ENCODE measurements around the gene ZNF526. TPM values are rescaled to one million over a fixed set of nuclear protein-coding genes. Genes with fewer than 3 reads are reported as not detected.
A peak's percentile ranks its signal among the peaks of the same experiment; 100 is the strongest.

ZNF526 gene
- total and polyA plus RNA-seq, 9 of the 15 experiments (the other 6 are each of a cell fraction or from before 2014, with no cell fraction given) = 1.3 to 17.9 (median 6.2) TPM

- Histone ChIP-seq H3K9ac (ENCODE audit: insufficient read depth in 1 of 2, low read depth in 2 of 2, low read length in 2 of 2) (peak overlapping the region; percentile 17 to 99), H2AFZ (ENCODE audit: low read depth, low read length) (no peak overlapping the region)
- WGBS (ENCODE audit: insufficient coverage, low coverage, missing lambda C conversion rate) = 87% methylated on average over 3 of the region's 3 CpGs
Measured at GRCh38 chr19:42271045-42271419, 50.9 kb downstream of the ZNF526 start.

More at GRCh38 chr19:42271045-42271419, 50.9 kb downstream of the ZNF526 start:
- no peaks in the 10 kb centered on the region for H3K27me3 ChIP-seq (ENCODE audit: control insufficient read depth in 2 of 2, insufficient read depth in 2 of 2, low read length in 2 of 2)
- no peaks in the 10 kb centered on the region for H3K9me3 ChIP-seq (replicated peaks; ENCODE audit: control insufficient read depth, insufficient read depth, low read depth, low read length)
- no peaks in the 10 kb centered on the region for H4K20me1 ChIP-seq (replicated peaks; ENCODE audit: control insufficient read depth, insufficient read depth, low read length)
- no peak for ATAC-seq
- H3K4me1 ChIP-seq (replicated peaks in 1 of 2; ENCODE audit: control insufficient read depth in 2 of 2, insufficient read depth in 2 of 2, low read length in 2 of 2) = peaks cover 17 to 56% of the 10 kb centered on the region in 2 experiments
- intact Hi-C loops (cut with micrococcal nuclease) = no loop called here
- peak overlapping the region; percentile 96; the same call in 1 of the 2 replicates for H3K4me2 ChIP-seq (ENCODE audit: insufficient read depth, low read length)
- in situ Hi-C loops (cut with MboI) = no loop called here
- POLR2A ChIA-PET = interaction anchor here (1.5 to 2.9 kb wide), 4 partner anchors 9 to 24 kb away, joined by 4 to 16 read pairs (median 8); no protein-coding TSS in a partner anchor
- peak; percentile 21 for TF ChIP-seq TFE3 (CRISPR knock-in tag; IDR thresholded peaks at IDR 0.05)
- TF ChIP-seq U2AF1 (optimal IDR thresholded peaks at IDR 0.05; ENCODE audit: low read depth, low read length) = no peak
- DNase-seq (ENCODE audit: extremely low read depth in 1 of 4, low spot score in 3 of 4) = no peak
- H3K36me3 ChIP-seq (ENCODE audit: control insufficient read depth, insufficient read depth, low read length) = peaks cover 46% of the 10 kb centered on the region
- H3K27ac ChIP-seq (ENCODE audit: extremely low read depth, low read depth, low read length) = peak overlapping the region; percentile 91
- H3K79me2 ChIP-seq (ENCODE audit: control insufficient read depth, insufficient read depth, low read length) = peaks cover 32% of the 10 kb centered on the region
- no peaks in the 10 kb centered on the region for H3K9me1 ChIP-seq (ENCODE audit: control insufficient read depth, insufficient read depth, low read length)
- no TSS peak for BruUV-seq (replicated peaks)
- FAIRE-seq = no peak
- CTCF ChIA-PET (ENCODE audit: low intra/inter-chr PET ratio) = no interaction called here
- no peak overlapping the region for H3K4me3 ChIP-seq

Measured in K562 (cell line).